HEK293T (cell line): ENCODE measurements around the gene RBM8A.

ENCODE experiments used
- CTCF ChIA-PET: fragments of 350-600 bp; formaldehyde crosslinking; extraction: SDS; loops from one replicate; lab custom pipeline; 2021; ENCODE audit warnings: antibody characterized with exemption, inconsistent platforms; lab: Yijun Ruan, JAX
- POLR2A ChIA-PET: fragments of 350-600 bp; formaldehyde crosslinking; extraction: SDS; loops from one replicate; lab custom pipeline; 2020; ENCODE audit warnings: antibody characterized with exemption, inconsistent platforms; lab: Yijun Ruan, JAX
- DNase-seq: peaks from one replicate; pipeline ENCODE4 v3.0.0; 2012; ENCODE audit warnings: mixed read lengths; ENCODE audit errors: extremely low spot score
- ARNT ChIP-seq: fragments of 450-650 bp; IDR thresholded peaks from 2 replicates; pipeline ENCODE4 v1.6.1; 2017; ENCODE audit warnings: mild to moderate bottlenecking
- BHLHE40 ChIP-seq: fragments of 450-650 bp; IDR thresholded peaks from 2 replicates; pipeline ENCODE4 v1.6.1; 2016; ENCODE audit warnings: mild to moderate bottlenecking, moderate library complexity, borderline replicate concordance
- CTBP1 ChIP-seq: fragments of 450-650 bp; IDR thresholded peaks from 2 replicates; pipeline ENCODE4 v1.6.1; 2016; ENCODE audit warnings: borderline replicate concordance
- ELF4 ChIP-seq: fragments of 450-650 bp; IDR thresholded peaks from 2 replicates; pipeline ENCODE4 v1.6.1; 2017; ENCODE audit warnings: antibody characterized with exemption
- FOXA1 ChIP-seq: fragments of 450-650 bp; IDR thresholded peaks from 2 replicates; pipeline ENCODE4 v1.6.1; 2016; ENCODE audit warnings: mild to moderate bottlenecking
- FOXK2 ChIP-seq: fragments of 450-650 bp; IDR thresholded peaks from 2 replicates; pipeline ENCODE4 v1.6.1; 2016; ENCODE audit warnings: mild to moderate bottlenecking
- FOXM1 ChIP-seq: fragments of 450-650 bp; IDR thresholded peaks from 2 replicates; pipeline ENCODE4 v1.6.1; 2017; ENCODE audit warnings: mild to moderate bottlenecking, borderline replicate concordance
- HDGF ChIP-seq: fragments of 450-650 bp; IDR thresholded peaks from 2 replicates; pipeline ENCODE4 v1.6.1; 2017; ENCODE audit warnings: antibody characterized with exemption, borderline replicate concordance
- L3MBTL2 ChIP-seq: fragments of 450-650 bp; conservative IDR thresholded peaks from 2 replicates; pipeline ENCODE4 v1.6.1; 2016; ENCODE audit warnings: mild to moderate bottlenecking
- LEF1 ChIP-seq: fragments of 450-650 bp; IDR thresholded peaks from 2 replicates; pipeline ENCODE4 v1.6.1; 2017; ENCODE audit warnings: mild to moderate bottlenecking, borderline replicate concordance
- NFRKB ChIP-seq: fragments of 450-650 bp; IDR thresholded peaks from 2 replicates; pipeline ENCODE4 v1.6.1; 2016; ENCODE audit warnings: mild to moderate bottlenecking, moderate library complexity
- SP1 ChIP-seq: fragments of 450-650 bp; IDR thresholded peaks from 2 replicates; pipeline ENCODE4 v1.6.1; 2017
- SUZ12 ChIP-seq: fragments of 450-650 bp; IDR thresholded peaks from 2 replicates; pipeline ENCODE4 v1.6.1; 2016; ENCODE audit warnings: mild to moderate bottlenecking
- TARDBP ChIP-seq: fragments of 450-650 bp; IDR thresholded peaks from 2 replicates; pipeline ENCODE4 v1.6.1; 2016
- ZNF384 ChIP-seq: fragments of 450-650 bp; IDR thresholded peaks from 2 replicates; pipeline ENCODE4 v1.6.1; 2016
- TF ChIP-seq, protein P1 (sequence below): fragments of 450-650 bp; IDR thresholded peaks from 2 replicates; pipeline ENCODE4 v1.6.1; 2016

Gene RBM8A

GRCh38 chr1:145944532-145944931 lies 17.2 kb upstream of the RBM8A start:
- POLR2A ChIA-PET = interaction anchor here (0.6 to 1.5 kb wide), 3 partner anchors 13 to 20 kb away, joined by 3 to 5 read pairs (median 4); partner anchors contain the start of genes ANKRD34A, LIX1L, POLR3GL and RBM8A
- no peak for DNase-seq
- CTCF ChIA-PET = no interaction called here
- TF ChIP-seq TARDBP (no peak), FOXK2 (no peak), NFRKB (no peak), ARNT (no peak), HDGF (no peak), ZNF384 (no peak), SUZ12 (no peak), SP1 (no peak), FOXA1 (no peak), CTBP1 (no peak), ELF4 (no peak), BHLHE40 (no peak), LEF1 (no peak), L3MBTL2 (no peak), FOXM1 (no peak)
- TF ChIP-seq, protein P1, sequence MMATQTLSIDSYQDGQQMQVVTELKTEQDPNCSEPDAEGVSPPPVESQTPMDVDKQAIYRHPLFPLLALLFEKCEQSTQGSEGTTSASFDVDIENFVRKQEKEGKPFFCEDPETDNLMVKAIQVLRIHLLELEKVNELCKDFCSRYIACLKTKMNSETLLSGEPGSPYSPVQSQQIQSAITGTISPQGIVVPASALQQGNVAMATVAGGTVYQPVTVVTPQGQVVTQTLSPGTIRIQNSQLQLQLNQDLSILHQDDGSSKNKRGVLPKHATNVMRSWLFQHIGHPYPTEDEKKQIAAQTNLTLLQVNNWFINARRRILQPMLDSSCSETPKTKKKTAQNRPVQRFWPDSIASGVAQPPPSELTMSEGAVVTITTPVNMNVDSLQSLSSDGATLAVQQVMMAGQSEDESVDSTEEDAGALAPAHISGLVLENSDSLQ = no peak

DNA sequence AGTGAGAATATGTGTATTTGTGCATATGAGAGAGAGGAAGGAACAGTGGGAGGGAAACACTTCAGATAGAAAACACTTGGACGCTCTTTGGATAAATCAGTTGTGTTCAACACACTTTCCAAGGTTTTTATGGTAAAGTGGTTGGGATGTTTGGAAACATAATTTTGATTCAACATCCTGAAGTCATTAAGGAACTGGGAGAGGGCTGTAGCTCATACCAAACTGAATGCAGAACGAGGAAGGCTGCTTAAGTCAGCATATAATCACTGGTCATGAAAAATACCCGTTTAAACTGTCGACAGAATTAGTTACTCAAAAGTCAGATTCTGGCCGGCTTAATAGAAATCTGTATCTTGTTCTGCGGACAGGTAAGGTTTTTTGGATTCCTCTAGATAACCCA lies 15.6 kb upstream of the RBM8A start:
- ChIA-PET CTCF (interaction anchor here (0.9 to 1.5 kb wide), 2 partner anchors 16 to 51 kb away, joined by 4 read pairs; partner anchors contain the start of gene RBM8A), POLR2A (interaction anchor here (0.9 to 3.4 kb wide), 4 partner anchors 11 to 21 kb away, joined by 3 to 20 read pairs (median 12); partner anchors contain the start of genes ANKRD34A, LIX1L, POLR3GL and RBM8A)
- no peak for DNase-seq
- TF ChIP-seq BHLHE40 (no peak), SP1 (no peak), CTBP1 (no peak), ARNT (no peak), LEF1 (no peak)
- TF ChIP-seq, protein P1 = no peak

DNA sequence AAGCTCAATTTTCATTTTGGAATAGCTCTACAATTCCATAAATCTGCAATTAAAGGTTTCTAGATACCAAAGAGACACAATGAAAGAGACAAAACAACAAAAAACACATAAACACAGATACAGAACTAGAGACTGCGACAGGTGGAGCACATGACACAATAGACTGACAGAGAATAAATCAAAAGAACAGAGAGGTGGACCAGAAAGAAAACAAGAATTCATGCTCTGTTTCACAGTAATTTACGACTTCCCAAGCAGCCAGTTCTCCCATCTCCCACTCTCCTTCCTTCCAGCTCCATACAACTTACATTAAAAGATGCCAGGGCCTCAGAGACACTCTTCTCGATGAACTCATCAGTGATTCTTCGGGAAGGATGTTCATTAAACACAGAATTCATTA lies 15.1 kb upstream of the RBM8A start:
- ChIA-PET POLR2A (interaction anchor here (0.9 to 3.4 kb wide), 4 partner anchors 12 to 22 kb away, joined by 3 to 20 read pairs (median 12); partner anchors contain the start of genes ANKRD34A, LIX1L, POLR3GL and RBM8A), CTCF (interaction anchor here (0.9 kb wide), 1 partner anchor 15 kb away, joined by 4 read pairs; the partner anchor contains the start of gene RBM8A)
- no peak for DNase-seq

GRCh38 chr1:145937436-145937835 lies 10.2 kb upstream of the RBM8A start:
- ChIA-PET CTCF (no interaction called here), POLR2A (interaction anchor here (2.5 kb wide), 1 partner anchor 27 kb away, joined by 10 read pairs; the partner anchor contains the start of genes ANKRD34A and POLR3GL)
- no peak for TF ChIP-seq FOXA1
- TF ChIP-seq ZNF384 = no peak
- TF ChIP-seq TARDBP = no peak
- TF ChIP-seq, protein P1 = no peak
- no peak for TF ChIP-seq NFRKB
- no peak for TF ChIP-seq HDGF
- no peak for TF ChIP-seq ELF4
- no peak for TF ChIP-seq LEF1
- no peak for TF ChIP-seq CTBP1
- no peak for TF ChIP-seq ARNT
- TF ChIP-seq FOXK2 = no peak
- TF ChIP-seq SUZ12 = no peak
- TF ChIP-seq SP1 = no peak
- TF ChIP-seq FOXM1 = no peak
- TF ChIP-seq L3MBTL2 = no peak
- DNase-seq = no peak

More for the DNA sequence above, 15.1 kb upstream of the RBM8A start:
- TF ChIP-seq, protein P1 = peak; percentile 89
- no peak for TF ChIP-seq HDGF

DNA sequence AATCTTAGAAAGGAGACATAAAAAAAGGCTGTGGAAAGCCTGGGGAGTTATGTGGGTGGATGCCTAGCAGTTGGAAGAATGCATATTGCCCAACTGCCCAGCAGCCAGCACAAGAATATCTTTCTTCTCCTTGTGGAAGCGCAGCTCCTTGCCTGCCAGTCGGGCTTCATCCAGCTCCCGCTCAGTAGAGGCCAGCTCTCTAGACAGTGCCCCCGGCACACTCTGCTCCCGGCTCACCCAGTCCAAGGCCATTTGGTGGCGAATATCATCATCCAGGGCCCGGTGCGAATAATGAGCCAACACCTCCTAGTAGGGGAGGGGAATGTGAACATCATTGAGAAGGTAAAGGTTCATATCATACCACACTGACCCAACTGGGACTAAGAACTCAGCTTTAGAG lies 9.0 kb upstream of the RBM8A start:
- no peak for DNase-seq
- ChIA-PET CTCF (no interaction called here), POLR2A (interaction anchor here (0.9 to 2.5 kb wide), 3 partner anchors 9 to 77 kb away, joined by 3 to 14 read pairs (median 10); partner anchors contain the start of genes ANKRD34A, PIAS3, POLR3GL and RBM8A)
- TF ChIP-seq, protein P1 = no peak
- TF ChIP-seq FOXA1 = no peak
- no peak for TF ChIP-seq ELF4
- TF ChIP-seq L3MBTL2 = no peak
- no peak for TF ChIP-seq HDGF
- no peak for TF ChIP-seq ZNF384
- TF ChIP-seq CTBP1 = no peak
- TF ChIP-seq SP1 = no peak
- TF ChIP-seq FOXM1 = no peak
- TF ChIP-seq TARDBP = no peak
- TF ChIP-seq NFRKB = no peak
- no peak for TF ChIP-seq FOXK2
- TF ChIP-seq BHLHE40 = no peak
- TF ChIP-seq SUZ12 = no peak
- no peak for TF ChIP-seq ARNT
- no peak for TF ChIP-seq LEF1
